A549 (cell line): Measurements from ENCODE around the gene SLC34A1. TPM values are rescaled to one million over a fixed set of nuclear protein-coding genes. Genes with fewer than 3 reads are reported as not detected.

Experiments
- ATAC-seq, 2 experiments: fragments of 200-7000 bp in 1 of 2; fragments of >200 bp in 1 of 2; cut with Nextera tagmentation in 1 of 2; cut with Tn5 transposase in 1 of 2; 3 replicates each; pipeline versions ENCODE4 v1.8.0 to v1.9.1; 2018 to 2020; ENCODE audit warnings: mild to moderate bottlenecking in 1 of 2, moderate library complexity in 1 of 2
- CTCF ChIA-PET: fragments of 300-600 bp; sonication (Branson Sonifier 250); formaldehyde crosslinking; extraction: SDS; loops from one replicate; lab custom pipeline; 2021; ENCODE audit warnings: antibody characterized with exemption, inconsistent platforms; lab: Yijun Ruan, JAX
- POLR2A ChIA-PET: fragments of 350-600 bp; formaldehyde crosslinking; extraction: SDS; loops from one replicate; lab custom pipeline; 2021; ENCODE audit warnings: antibody characterized with exemption, inconsistent platforms; lab: Yijun Ruan, JAX
- DNase-seq, 2 experiments: peaks; one replicate each; pipeline versions ENCODE4 v3.0.0 to v3.0.0-alpha.2; 2011 to 2016; ENCODE audit warnings: low read depth in 1 of 2, low spot score in 1 of 2
- FAIRE-seq: peaks from 2 replicates; lab custom pipeline; 2011; peaks lifted over from hg19 to GRCh38; lab: Jason Lieb, UNC
- H3K27ac ChIP-seq, 2 experiments: fragments of >200 bp; sonication (Bioruptor Twin); formaldehyde crosslinking; 3 replicates each; pipeline ENCODE4 v1.5.1; 2016 to 2017
- H3K4me1 ChIP-seq: fragments of >200 bp; sonication (Bioruptor Twin); formaldehyde crosslinking; 3 replicates; pipeline ENCODE4 v1.6.1; 2016
- H3K4me2 ChIP-seq: fragments of >200 bp; sonication (Bioruptor Twin); formaldehyde crosslinking; 3 replicates; pipeline ENCODE4 v1.6.1; 2016
- H3K4me3 ChIP-seq: fragments of >200 bp; sonication (Bioruptor Twin); formaldehyde crosslinking; 3 replicates; pipeline ENCODE4 v1.5.1; 2016
- H3K9me3 ChIP-seq: fragments of >200 bp; sonication (Bioruptor Twin); formaldehyde crosslinking; 3 replicates; pipeline ENCODE4 v1.6.1; 2016
- CBX2 ChIP-seq: fragments of 200-600 bp; sonication (generic); IDR thresholded peaks from 2 replicates; pipeline ENCODE4 v1.6.1; 2016; ENCODE audit warnings: low read depth, mild to moderate bottlenecking, borderline replicate concordance
- CEBPB ChIP-seq, 2 experiments: fragments of >200 bp in 1 of 2; sonication (Bioruptor Twin) in 1 of 2; formaldehyde crosslinking in 1 of 2; IDR thresholded peaks; 2 replicates each; pipeline ENCODE4 v1.6.1; 2012 to 2016
- CHD4 ChIP-seq: fragments of 200-600 bp; sonication (generic); IDR thresholded peaks from 2 replicates; pipeline ENCODE4 v1.6.1; 2016; ENCODE audit warnings: antibody characterized with exemption, mild to moderate bottlenecking, borderline replicate concordance
- EHF ChIP-seq: fragments of 250-450 bp; sonication (Bioruptor Pico); IDR thresholded peaks from 2 replicates; pipeline ENCODE4 v1.5.0; 2020; ENCODE audit warnings: mild to moderate bottlenecking
- HOXB13 ChIP-seq: fragments of 250-450 bp; sonication (Bioruptor Pico); IDR thresholded peaks from 2 replicates; pipeline ENCODE4 v1.5.0; 2020; ENCODE audit warnings: low read depth, mild to moderate bottlenecking, moderate library complexity
- HOXB5 ChIP-seq: fragments of 250-450 bp; sonication (Bioruptor Pico); IDR thresholded peaks from 2 replicates; pipeline ENCODE4 v1.5.0; 2020; ENCODE audit warnings: mild to moderate bottlenecking, moderate library complexity
- KDM1A ChIP-seq: fragments of 200-600 bp; sonication (generic); IDR thresholded peaks from 2 replicates; pipeline ENCODE4 v1.6.1; 2016; ENCODE audit warnings: low read depth, mild to moderate bottlenecking
- NR3C1 ChIP-seq: fragments of >200 bp; sonication (Bioruptor Twin); formaldehyde crosslinking; IDR thresholded peaks from 3 replicates; pipeline ENCODE4 v1.6.1; 2017
- RARB ChIP-seq: fragments of 250-450 bp; sonication (Bioruptor Pico); IDR thresholded peaks from 2 replicates; pipeline ENCODE4 v1.8.0; 2021; ENCODE audit warnings: mild to moderate bottlenecking, moderate library complexity
- REST ChIP-seq: fragments of 200-600 bp; sonication (generic); IDR thresholded peaks from 2 replicates; pipeline ENCODE4 v1.6.1; 2016; ENCODE audit warnings: antibody characterized with exemption, mild to moderate bottlenecking, moderate library complexity
- RFX5 ChIP-seq: fragments of 450-650 bp; IDR thresholded peaks from 2 replicates; pipeline ENCODE4 v1.7.1; 2014; ENCODE audit warnings: antibody characterized with exemption, mild to moderate bottlenecking, moderate library complexity
- RNF2 ChIP-seq: fragments of 200-600 bp; sonication (generic); IDR thresholded peaks from 2 replicates; pipeline ENCODE4 v1.6.1; 2016; ENCODE audit warnings: low read depth, mild to moderate bottlenecking, antibody characterized with exemption, moderate library complexity, borderline replicate concordance
- ZC3H11A ChIP-seq: fragments of 450-650 bp; IDR thresholded peaks from 2 replicates; pipeline ENCODE4 v1.6.1; 2014; ENCODE audit warnings: antibody characterized with exemption, mild to moderate bottlenecking
- ZSCAN20 ChIP-seq: fragments of 250-450 bp; sonication (Bioruptor Pico); IDR thresholded peaks from 2 replicates; pipeline ENCODE4 v1.8.0; 2022; ENCODE audit warnings: mild to moderate bottlenecking, moderate library complexity
- whole genome bisulfite sequencing: methylation state at CpG from one replicate; pipeline ENCODE4 v1.1.6; 2017; ENCODE audit errors: missing lambda C conversion rate; 5-methylcytosine and 5-hydroxymethylcytosine counted together
- polyA plus RNA-seq, 4 experiments: library from polyadenylated mRNA; depleted of rRNA in 3 of 4; stranded (reverse); fragments of >200 nt; fragmentation: RNase III in 1 of 4; extraction: RNeasy Plus Mini Kit Qiagen cat#74134 plus additional on column Dnase treatment in 1 of 4; gene quantifications; 2 replicates in 3 of 4; 3 replicates in 1 of 4; pipeline ENCODE4 v1.2.3, GENCODE V29; 2011 to 2017

The SLC34A1 gene
- polyA plus RNA-seq, 2 of the 4 experiments (the other 2 are of a cell fraction): 0.03 TPM; not detected in 1

- TF ChIP-seq REST (no peak), ZSCAN20 (CRISPR knock-in tag) (no peak)
Observed at GRCh38 chr5:177390363-177391300, 6.4 kb downstream of the SLC34A1 start (continued).

GRCh38 chr5:177392765-177393164 lies 8.5 kb downstream of the SLC34A1 start:
- H3K4me1 ChIP-seq: peaks cover 18% of the 10 kb centered on the region
- no peak overlapping the region for H3K27ac ChIP-seq
- H3K9me3 ChIP-seq: no peaks in the 10 kb centered on the region
- ChIA-PET CTCF (interaction anchor here (0.8 to 43.1 kb wide), 6 partner anchors 6 to 279 kb away, joined by 3 to 1107 read pairs (median 182); partner anchors contain the start of genes F12, PDLIM7, PFN3 and PRR7), POLR2A (no interaction called here)
- no peak overlapping the region for H3K4me2 ChIP-seq
- WGBS: 43% methylated on average over 3 of the region's 5 CpGs
- H3K4me3 ChIP-seq: no peak overlapping the region
- no peak for DNase-seq
- ATAC-seq: no peak
- FAIRE-seq: no peak
- TF ChIP-seq CEBPB (IDR thresholded peaks at IDR 0.05) (no peak), EHF (no peak), KDM1A (no peak)

DNA sequence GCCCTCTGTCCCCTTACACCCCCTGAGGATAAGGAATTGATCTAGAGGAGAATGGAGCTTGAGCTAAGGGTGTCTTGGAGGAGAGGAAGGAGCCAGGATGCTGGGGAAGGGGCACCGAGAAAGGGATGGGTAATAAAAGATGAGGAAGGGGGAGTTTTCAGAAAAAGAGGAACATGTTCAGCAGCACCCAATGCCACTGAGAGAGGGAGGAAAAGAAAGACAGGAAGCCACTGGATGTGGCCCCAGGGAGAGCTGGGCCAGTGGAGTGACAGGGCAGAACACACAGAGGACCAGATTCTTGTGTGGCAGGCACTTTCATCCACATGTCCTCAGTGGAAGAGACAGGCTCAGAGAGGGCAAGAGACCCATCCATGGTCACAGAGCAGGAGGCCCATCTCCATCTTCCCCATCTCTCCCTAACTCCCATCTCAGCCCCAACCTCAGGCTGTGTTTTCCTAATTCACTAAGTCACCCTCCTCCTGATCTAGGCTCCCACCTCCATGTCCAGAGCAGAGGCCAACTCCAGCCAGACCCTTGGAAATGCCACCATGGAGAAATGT lies 9.1 kb downstream of the SLC34A1 start:
- H3K4me2 ChIP-seq: no peak overlapping the region
- no peak for DNase-seq
- H3K4me3 ChIP-seq: no peak overlapping the region
- POLR2A ChIA-PET: interaction anchor here (0.6 kb wide), 1 partner anchor 22 kb away, joined by 3 read pairs; no protein-coding TSS in a partner anchor
- TF ChIP-seq RARB (CRISPR knock-in tag): no peak
- no peak for TF ChIP-seq HOXB13 (CRISPR knock-in tag)
- TF ChIP-seq CHD4: no peak
- no peak for TF ChIP-seq RNF2
- TF ChIP-seq, all 56 proteins: peak for 0
- Histone ChIP-seq H3K27ac (no peak overlapping the region), H3K9me3 (no peaks in the 10 kb centered on the region), H3K4me1 (peaks cover 18% of the 10 kb centered on the region)
- FAIRE-seq: no peak
- CTCF ChIA-PET: interaction anchor here (0.8 to 43.1 kb wide), 6 partner anchors 5 to 279 kb away, joined by 3 to 1107 read pairs (median 182); partner anchors contain the start of genes F12, PDLIM7, PFN3 and PRR7
- whole genome bisulfite sequencing: 52% methylated on average over 1 of the region's 1 CpG
- no peak for ATAC-seq

DNA sequence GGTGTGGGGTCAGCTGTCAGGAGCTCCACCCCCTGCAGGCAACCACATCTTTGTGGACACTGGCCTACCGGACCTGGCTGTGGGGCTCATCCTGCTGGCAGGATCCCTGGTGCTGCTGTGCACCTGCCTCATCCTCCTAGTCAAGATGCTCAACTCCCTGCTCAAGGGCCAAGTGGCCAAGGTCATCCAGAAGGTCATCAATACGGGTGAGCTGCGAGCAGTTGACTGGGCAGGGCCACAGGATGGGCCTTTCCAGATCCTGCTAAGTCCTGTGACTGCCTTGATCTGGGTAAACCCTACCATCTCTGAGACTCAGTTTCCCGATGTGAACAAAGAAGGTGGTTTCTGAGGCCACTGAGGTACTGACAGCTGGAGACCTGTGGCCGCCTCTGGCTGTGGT lies 9.8 kb downstream of the SLC34A1 start:
- DNase-seq (no peak), ATAC-seq (no peak), FAIRE-seq (no peak)
- ChIA-PET POLR2A (interaction anchor here (0.6 kb wide), 1 partner anchor 21 kb away, joined by 3 read pairs; no protein-coding TSS in a partner anchor), CTCF (interaction anchor here (1.3 to 43.1 kb wide), 5 partner anchors 4 to 280 kb away, joined by 3 to 1107 read pairs (median 359); partner anchors contain the start of genes F12, PFN3, PRR7 and SLC34A1)
- H3K4me3 ChIP-seq: no peak overlapping the region
- WGBS: 49% methylated on average over 5 of the region's 5 CpGs
- H3K4me2 ChIP-seq: no peak overlapping the region
- H3K9me3 ChIP-seq: no peaks in the 10 kb centered on the region
- no peak for TF ChIP-seq EHF
- TF ChIP-seq CBX2: no peak
- no peak for TF ChIP-seq ZC3H11A
- no peak for TF ChIP-seq HOXB5
- no peak for TF ChIP-seq RFX5
- TF ChIP-seq NR3C1: no peak
- no peak overlapping the region for H3K27ac ChIP-seq
- peaks cover 14% of the 10 kb centered on the region for H3K4me1 ChIP-seq
